NCI-H460 (cell line): ENCODE data around the gene KMT2C. TPM values are rescaled to one million over a fixed set of nuclear protein-coding genes. Genes with fewer than 3 reads are reported as not detected.
A peak's percentile ranks its signal among the peaks of the same experiment; 100 is the strongest.
"Not testable (repeated sequence)": the region's sequence is repeated elsewhere in the genome, so short reads cannot be mapped to it uniquely, and the experiment has no call there.

Source experiments
- DNase-seq: peaks from one replicate; pipeline ENCODE4 v3.0.0-alpha.2; 2016; ENCODE audit warnings: low read depth; ENCODE audit errors: extremely low read depth
- total RNA-seq: library from RNA; depleted of rRNA; stranded (reverse); fragments of >200 nt; shearing (Covaris generic); gene quantifications from 2 replicates; pipeline ENCODE4 v1.2.3, GENCODE V29; 2014

KMT2C gene
- total RNA-seq, 1 experiment from 2014 or later: 18.6 TPM

- no peak for DNase-seq
Observed at GRCh38 chr7:152365982-152366603, 69.7 kb downstream of the KMT2C start.

- DNase-seq: no peak
Observed at GRCh38 chr7:152363798-152364197, 72.0 kb downstream of the KMT2C start.

GRCh38 chr7:152362128-152362926 lies 73.5 kb downstream of the KMT2C start:
- no peak for DNase-seq

DNA sequence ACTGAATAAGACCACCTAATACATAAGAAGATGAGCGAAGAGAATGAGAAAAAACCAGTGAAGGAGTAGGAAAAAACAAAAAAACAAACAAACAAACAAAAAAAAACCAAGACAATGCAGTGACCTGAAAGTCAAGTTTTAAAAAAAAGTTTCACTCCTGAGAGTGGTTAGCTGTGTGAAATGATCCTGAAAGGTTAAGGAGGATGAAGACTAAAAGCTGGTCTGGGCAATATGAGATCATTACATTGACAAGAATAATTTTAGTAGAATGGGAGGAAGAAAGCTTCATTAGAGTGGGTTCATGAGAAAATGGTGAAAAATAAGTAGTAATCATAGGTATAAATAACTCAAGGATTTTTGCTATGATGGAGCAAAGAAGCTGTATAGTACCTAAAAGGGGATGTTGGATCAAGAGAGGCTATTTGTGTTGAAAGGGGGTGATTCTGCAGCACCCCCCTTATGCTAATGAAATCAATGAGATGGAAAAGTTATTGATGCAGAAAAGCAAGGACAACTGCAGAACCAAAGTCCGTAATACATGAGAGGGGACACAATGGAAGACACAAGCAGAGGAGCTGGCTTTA lies 80.2 kb downstream of the KMT2C start:
- DNase-seq: no peak

- DNase-seq: no peak
Observed at GRCh38 chr7:152354061-152354460, 81.7 kb downstream of the KMT2C start.

- not testable (repeated sequence) for DNase-seq
Observed at GRCh38 chr7:152353281-152353680, 82.5 kb downstream of the KMT2C start.

DNA sequence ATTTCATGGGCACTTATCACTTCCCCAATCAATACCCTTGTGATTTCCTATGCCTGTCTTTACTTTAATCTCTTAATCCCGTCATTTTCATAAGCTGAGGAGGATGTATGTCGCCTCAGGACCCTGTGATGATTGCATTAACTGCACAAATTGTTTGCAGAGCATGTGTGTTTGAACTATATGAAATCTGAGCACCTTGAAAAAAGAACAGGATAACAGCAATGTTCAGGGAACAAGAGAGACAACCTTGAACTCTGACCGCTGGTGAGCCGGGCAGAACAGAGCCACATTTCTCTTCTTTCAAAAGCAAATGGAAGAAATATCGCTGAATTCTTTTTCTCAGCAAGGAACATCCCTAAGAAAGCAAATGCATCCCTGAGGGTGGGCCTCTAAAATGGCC lies 84.1 kb downstream of the KMT2C start:
- DNase-seq: not testable (repeated sequence)

- DNase-seq: no peak
Observed at GRCh38 chr7:152351168-152351567, 84.6 kb downstream of the KMT2C start.

GRCh38 chr7:152347888-152348287 lies 87.9 kb downstream of the KMT2C start:
- DNase-seq: no peak

DNA sequence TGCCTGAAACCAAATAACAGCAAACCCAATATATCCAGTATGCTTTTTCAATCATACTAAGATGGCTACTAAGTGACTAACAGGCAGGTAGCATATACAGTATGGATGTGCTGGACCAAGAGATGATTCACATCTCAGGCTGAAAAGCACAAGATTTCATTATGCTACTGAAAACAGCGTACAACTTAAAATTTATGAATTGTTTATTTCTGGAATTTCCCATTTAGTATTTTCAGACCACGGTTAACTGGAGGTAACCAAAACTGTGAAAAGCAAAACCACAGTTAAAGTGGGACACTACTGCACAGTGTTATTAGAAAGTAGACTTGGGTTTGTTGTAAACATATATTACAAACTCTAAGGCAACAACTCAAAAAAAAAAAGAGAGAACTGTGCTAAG lies 91.5 kb downstream of the KMT2C start:
- no peak for DNase-seq

GRCh38 chr7:152342796-152343195 lies 93.0 kb downstream of the KMT2C start:
- DNase-seq: no peak

GRCh38 chr7:152341914-152342236 lies 93.9 kb downstream of the KMT2C start:
- no peak for DNase-seq

DNA sequence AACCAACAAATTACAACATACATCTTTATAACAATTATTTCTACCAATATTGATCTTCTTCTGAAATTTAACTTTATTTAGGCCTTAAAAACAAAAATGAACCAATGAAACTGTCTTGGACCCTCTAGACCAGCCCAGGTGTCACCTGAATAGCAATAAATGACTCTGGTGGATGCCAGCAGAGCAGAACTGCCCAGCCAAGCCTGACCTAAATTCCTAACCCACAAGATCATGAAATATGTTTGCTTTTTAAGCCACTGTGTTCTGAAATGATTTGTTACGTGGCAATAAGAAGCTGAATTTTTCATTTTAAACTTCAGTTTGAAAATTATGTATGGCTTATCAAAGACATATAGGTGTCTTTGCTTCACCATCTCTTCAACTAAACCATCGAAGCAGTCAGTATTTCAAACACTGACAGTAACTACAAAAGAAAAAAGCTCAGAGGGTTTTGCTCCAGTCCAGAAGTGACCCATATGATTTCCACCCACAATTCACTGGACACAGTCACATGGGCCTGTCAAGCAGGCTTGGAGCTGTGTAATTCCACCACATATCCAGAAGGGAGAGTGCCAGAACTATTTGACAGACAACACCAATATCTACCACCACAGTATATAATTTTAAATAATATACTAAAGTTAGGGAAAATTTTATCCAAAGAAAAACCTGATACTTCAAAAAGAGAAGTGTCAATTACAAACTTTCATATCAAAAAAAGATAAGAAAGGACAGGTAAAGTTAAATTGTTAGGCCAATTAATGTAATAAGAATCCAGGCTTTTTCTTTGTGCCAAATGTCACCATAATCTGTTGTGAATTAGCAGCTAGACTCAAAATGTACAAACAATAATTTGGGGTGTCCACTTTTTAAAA lies 94.5 kb downstream of the KMT2C start:
- DNase-seq: peak; percentile 55

DNA sequence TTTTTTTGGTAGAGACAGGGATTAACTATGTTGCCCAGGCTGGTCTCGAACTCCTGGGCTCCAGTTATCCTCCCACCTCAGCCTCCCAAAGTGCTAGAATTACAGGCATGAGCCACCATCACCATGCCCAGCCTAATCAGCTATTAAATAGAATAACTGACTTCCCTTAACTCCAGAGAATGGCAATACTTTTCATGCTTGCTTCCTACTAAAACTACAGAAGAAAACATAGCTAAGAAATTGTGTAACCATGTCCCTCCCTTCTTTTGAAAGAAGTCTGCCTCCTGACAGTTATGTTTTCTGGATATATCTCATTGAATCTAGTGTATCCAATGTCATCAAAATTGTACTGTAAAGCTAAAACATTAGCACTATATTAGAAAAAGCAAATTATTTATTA lies 95.6 kb downstream of the KMT2C start:
- no peak for DNase-seq

GRCh38 chr7:152338561-152338960 lies 97.2 kb downstream of the KMT2C start:
- no peak for DNase-seq

DNA sequence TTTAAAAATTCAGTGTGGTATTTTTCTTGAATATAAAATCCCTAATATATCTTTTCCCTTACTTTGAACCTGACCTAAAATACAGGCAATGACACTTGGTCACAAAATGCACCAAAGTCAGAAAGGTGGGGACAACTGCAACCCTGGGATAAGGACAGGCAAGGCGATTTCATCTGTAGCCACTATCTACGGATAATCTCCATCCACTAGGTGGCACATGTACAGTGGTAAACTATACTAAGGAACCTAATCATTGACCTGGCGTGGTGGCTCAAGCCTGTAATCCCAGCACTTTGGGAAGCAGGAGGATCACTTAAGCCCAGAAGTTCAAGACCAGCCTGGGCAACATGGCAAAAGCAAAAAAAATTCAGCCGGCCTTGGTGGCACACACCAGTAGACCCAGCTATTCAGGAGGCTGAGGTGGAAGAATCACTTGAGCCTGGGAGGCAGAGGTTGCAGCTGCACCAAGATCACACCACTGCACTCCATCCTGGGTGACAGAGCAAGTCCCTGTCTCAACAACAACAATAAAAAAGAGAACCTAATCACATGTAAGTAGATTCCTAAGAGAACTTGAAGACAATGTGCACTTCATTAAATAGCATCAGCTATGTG lies 98.9 kb downstream of the KMT2C start:
- peak; percentile 62 for DNase-seq

DNA sequence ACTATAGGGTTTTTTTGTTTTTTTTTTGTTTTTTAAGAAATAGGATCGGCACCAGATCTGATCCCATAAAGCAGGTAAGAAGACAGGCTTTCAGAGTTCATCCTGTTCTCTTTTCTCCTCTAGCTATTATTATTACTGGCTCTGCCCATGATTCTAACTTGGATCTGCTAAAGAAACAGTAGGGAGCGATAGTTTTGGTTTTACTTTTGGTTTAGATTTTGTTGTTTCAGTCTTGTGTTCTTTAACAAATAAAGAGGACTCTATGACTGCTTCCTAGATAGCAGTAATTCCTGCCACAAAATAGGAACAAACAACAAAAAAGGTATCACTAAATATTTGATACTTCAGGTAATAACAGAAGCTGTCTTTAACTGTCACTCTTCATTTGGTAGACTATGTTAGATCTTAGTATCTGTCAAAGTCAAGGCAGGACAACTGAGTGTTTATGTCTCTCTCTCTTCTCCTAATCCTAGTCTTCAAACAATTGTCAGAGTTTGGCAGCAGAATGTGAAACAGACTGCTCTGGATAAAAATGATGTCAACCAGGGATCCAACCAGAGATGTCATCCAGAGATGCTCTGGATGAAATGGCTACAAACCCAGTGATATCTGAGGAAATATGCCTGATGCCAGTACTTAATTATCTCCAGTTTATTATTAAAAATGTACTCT lies 99.8 kb downstream of the KMT2C start:
- no peak for DNase-seq

DNA sequence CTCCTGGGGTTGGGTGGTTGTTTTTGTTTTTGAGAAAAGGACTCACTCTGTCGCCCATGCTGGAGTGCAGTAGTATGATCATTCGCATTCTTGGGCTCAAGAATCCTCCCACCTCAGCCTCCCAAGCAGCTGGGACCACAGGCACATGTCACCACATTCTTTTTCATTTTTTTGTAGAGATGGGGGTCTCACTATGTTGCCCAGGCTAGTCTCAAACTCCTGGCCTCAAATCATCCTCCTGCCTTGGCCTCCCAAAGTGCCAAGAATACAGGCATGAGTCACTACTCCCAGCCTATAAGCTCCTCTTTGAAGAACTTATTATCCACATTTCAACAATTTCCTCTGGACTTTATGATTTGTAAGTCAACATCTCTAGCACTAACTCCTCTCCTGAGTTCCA lies 102.7 kb downstream of the KMT2C start:
- no peak for DNase-seq

GRCh38 chr7:152330827-152331226 lies 105.0 kb downstream of the KMT2C start:
- no peak for DNase-seq

GRCh38 chr7:152329469-152329868 lies 106.3 kb downstream of the KMT2C start:
- DNase-seq: no peak
